ENCODE data around the gene FXYD1.

Gene FXYD1

DNA sequence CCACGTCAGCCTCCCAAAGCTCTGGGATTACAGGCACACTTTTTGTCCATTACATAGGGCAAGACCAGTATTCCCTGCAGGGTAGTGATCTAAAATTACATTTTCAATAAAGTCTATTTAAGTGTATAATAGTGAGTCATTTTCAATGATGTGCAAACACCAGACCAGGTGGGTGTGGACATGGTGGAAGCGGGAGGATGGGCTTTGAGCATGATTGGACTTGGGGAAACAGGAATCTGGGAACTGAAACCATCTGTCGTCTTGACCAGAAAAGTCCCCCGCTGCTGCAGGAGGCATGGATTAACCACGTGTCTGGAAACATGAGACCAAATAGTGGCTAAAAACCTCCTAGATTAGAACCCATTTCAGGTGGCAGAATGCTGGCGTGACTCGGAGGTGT lies 18.1 kb upstream of the FXYD1 start:
- TF ChIP-seq, protein P1, sequence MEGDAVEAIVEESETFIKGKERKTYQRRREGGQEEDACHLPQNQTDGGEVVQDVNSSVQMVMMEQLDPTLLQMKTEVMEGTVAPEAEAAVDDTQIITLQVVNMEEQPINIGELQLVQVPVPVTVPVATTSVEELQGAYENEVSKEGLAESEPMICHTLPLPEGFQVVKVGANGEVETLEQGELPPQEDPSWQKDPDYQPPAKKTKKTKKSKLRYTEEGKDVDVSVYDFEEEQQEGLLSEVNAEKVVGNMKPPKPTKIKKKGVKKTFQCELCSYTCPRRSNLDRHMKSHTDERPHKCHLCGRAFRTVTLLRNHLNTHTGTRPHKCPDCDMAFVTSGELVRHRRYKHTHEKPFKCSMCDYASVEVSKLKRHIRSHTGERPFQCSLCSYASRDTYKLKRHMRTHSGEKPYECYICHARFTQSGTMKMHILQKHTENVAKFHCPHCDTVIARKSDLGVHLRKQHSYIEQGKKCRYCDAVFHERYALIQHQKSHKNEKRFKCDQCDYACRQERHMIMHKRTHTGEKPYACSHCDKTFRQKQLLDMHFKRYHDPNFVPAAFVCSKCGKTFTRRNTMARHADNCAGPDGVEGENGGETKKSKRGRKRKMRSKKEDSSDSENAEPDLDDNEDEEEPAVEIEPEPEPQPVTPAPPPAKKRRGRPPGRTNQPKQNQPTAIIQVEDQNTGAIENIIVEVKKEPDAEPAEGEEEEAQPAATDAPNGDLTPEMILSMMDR (IDR thresholded peaks at IDR 0.05; ENCODE audit: insufficient read depth, low read length): no peak
- TF ChIP-seq GABPA (IDR thresholded peaks at IDR 0.05; ENCODE audit: low read depth) (no peak), POLR2AphosphoS5 (IDR thresholded peaks at IDR 0.05; ENCODE audit: low read depth) (no peak)
- Histone ChIP-seq H3K27me3 (ENCODE audit: insufficient read depth, poor library complexity, severe bottlenecking) (no peaks in the 10 kb centered on the region), H3K4me3 (replicated peaks; ENCODE audit: insufficient read depth, low read length) (no peak overlapping the region), H3K27ac (replicated peaks) (no peak overlapping the region)
- DNase-seq (ENCODE audit: low read depth in 1 of 2, low spot score in 1 of 2): no peak

DNA sequence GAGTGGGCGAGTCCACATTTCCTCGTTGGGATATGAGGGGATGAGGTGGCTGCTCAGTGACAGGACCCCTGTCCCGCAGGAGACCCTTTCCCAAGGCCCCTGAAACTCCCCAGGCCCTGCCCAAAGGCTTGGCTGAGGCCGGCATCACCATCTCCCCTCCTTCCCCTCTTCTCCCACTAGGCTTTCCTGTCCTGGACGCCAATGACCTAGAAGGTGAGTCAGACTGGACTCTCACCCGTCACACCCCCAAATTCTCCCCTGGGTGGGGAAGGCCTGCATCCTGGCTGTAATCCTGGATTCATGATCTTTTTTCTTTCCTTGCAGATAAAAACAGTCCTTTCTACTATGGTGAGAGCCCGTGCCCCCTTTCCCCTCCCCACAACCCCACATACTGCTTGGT lies 17.7 kb upstream of the FXYD1 start:
- H3K27ac ChIP-seq (replicated peaks): no peak overlapping the region
- no peak for TF ChIP-seq SPI1 (IDR thresholded peaks at IDR 0.05; ENCODE audit: borderline replicate concordance, low read depth)
- TF ChIP-seq POLR2AphosphoS5 (IDR thresholded peaks at IDR 0.05; ENCODE audit: low read depth): no peak
- no peak for TF ChIP-seq GABPA (IDR thresholded peaks at IDR 0.05; ENCODE audit: low read depth)
- TF ChIP-seq, protein P1 (IDR thresholded peaks at IDR 0.05; ENCODE audit: insufficient read depth, low read length): no peak
- TF ChIP-seq, protein P2, sequence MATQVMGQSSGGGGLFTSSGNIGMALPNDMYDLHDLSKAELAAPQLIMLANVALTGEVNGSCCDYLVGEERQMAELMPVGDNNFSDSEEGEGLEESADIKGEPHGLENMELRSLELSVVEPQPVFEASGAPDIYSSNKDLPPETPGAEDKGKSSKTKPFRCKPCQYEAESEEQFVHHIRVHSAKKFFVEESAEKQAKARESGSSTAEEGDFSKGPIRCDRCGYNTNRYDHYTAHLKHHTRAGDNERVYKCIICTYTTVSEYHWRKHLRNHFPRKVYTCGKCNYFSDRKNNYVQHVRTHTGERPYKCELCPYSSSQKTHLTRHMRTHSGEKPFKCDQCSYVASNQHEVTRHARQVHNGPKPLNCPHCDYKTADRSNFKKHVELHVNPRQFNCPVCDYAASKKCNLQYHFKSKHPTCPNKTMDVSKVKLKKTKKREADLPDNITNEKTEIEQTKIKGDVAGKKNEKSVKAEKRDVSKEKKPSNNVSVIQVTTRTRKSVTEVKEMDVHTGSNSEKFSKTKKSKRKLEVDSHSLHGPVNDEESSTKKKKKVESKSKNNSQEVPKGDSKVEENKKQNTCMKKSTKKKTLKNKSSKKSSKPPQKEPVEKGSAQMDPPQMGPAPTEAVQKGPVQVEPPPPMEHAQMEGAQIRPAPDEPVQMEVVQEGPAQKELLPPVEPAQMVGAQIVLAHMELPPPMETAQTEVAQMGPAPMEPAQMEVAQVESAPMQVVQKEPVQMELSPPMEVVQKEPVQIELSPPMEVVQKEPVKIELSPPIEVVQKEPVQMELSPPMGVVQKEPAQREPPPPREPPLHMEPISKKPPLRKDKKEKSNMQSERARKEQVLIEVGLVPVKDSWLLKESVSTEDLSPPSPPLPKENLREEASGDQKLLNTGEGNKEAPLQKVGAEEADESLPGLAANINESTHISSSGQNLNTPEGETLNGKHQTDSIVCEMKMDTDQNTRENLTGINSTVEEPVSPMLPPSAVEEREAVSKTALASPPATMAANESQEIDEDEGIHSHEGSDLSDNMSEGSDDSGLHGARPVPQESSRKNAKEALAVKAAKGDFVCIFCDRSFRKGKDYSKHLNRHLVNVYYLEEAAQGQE (IDR thresholded peaks at IDR 0.05; ENCODE audit: insufficient replicate concordance, low read depth): no peak
- no peak for DNase-seq (ENCODE audit: low read depth in 1 of 2, low spot score in 1 of 2)

DNA sequence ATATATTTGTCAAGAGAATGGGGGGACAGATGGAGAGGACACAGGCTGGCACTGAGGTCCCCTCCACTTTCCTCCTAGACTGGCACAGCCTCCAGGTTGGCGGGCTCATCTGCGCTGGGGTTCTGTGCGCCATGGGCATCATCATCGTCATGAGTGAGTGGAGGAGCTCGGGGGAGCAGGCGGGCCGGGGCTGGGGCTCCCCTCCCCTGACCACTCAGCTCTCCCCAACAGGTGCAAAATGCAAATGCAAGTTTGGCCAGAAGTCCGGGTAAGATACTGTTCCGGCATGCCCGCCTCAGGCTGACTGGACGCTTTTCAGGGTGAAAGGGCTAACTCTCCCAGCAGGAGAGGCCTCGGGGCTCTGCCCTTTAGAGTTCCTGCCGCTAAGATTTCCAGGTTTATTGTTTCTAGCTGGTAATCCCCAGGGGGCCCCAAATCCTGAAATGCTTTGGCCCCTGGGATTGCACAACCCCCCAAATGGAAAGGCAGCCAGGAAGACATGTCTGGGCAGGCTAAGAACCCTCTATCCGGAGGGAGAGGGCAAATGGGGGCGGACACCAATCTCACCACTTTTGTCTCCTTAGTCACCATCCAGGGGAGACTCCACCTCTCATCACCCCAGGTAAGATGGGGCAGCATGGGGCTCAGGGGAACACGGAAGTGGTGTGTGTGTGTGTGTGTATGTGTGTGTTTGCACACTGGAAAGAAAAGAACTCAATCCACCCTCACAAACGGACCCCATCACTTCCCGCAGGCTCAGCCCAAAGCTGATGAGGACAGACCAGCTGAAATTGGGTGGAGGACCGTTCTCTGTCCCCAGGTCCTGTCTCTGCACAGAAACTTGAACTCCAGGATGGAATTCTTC lies 15.7 kb upstream of the FXYD1 start:
- no peak overlapping the region for H3K27ac ChIP-seq (replicated peaks)
- no peak for TF ChIP-seq GABPA (IDR thresholded peaks at IDR 0.05; ENCODE audit: low read depth)
- TF ChIP-seq, protein P1 (IDR thresholded peaks at IDR 0.05; ENCODE audit: insufficient read depth, low read length): no peak
- H3K4me3 ChIP-seq (replicated peaks; ENCODE audit: insufficient read depth, low read length): no peak overlapping the region
- H3K27me3 ChIP-seq (ENCODE audit: insufficient read depth, poor library complexity, severe bottlenecking): no peaks in the 10 kb centered on the region
- DNase-seq (ENCODE audit: low read depth in 1 of 2, low spot score in 1 of 2): no peak

More for the DNA sequence above, 17.7 kb upstream of the FXYD1 start:
- no peaks in the 10 kb centered on the region for H3K27me3 ChIP-seq (ENCODE audit: insufficient read depth, poor library complexity, severe bottlenecking)
- H3K4me3 ChIP-seq (replicated peaks; ENCODE audit: insufficient read depth, low read length): no peak overlapping the region

DNA sequence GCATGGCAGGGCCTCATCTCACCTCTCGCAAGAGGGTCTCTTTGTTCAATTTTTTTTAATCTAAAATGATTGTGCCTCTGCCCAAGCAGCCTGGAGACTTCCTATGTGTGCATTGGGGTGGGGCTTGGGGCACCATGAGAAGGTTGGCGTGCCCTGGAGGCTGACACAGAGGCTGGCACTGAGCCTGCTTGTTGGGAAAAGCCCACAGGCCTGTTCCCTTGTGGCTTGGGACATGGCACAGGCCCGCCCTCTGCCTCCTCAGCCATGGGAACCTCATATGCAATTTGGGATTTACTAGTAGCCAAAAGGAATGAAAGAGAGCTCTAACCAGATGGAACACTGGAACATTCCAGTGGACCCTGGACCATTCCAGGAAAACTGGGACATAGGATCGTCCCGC lies 15.1 kb upstream of the FXYD1 start:
- Histone ChIP-seq H3K27ac (replicated peaks) (no peak overlapping the region), H3K4me3 (replicated peaks; ENCODE audit: insufficient read depth, low read length) (no peak overlapping the region), H3K27me3 (ENCODE audit: insufficient read depth, poor library complexity, severe bottlenecking) (no peaks in the 10 kb centered on the region)
- no peak for DNase-seq (ENCODE audit: low read depth in 1 of 2, low spot score in 1 of 2)
- TF ChIP-seq SPI1 (IDR thresholded peaks at IDR 0.05; ENCODE audit: borderline replicate concordance, low read depth) (no peak), POLR2AphosphoS5 (IDR thresholded peaks at IDR 0.05; ENCODE audit: low read depth) (no peak), GABPA (IDR thresholded peaks at IDR 0.05; ENCODE audit: low read depth) (no peak)
- TF ChIP-seq, protein P1 (IDR thresholded peaks at IDR 0.05; ENCODE audit: insufficient read depth, low read length): no peak
- TF ChIP-seq, protein P2 (IDR thresholded peaks at IDR 0.05; ENCODE audit: insufficient replicate concordance, low read depth): no peak
